GM12875 (cell line): Measurements from ENCODE around the gene APP.
"Not testable (repeated sequence)": the region's sequence is repeated elsewhere in the genome, so short reads cannot be mapped to it uniquely, and the experiment has no call there.

Experiments
- H3K4me3 ChIP-seq: one replicate; pipeline ENCODE4 v1.5.1; 2011; ENCODE audit warnings: low read depth, low read length, control low read depth
- TF ChIP-seq, protein P1 (sequence below): IDR thresholded peaks from 2 replicates; pipeline ENCODE4 v1.5.1; 2011; ENCODE audit warnings: low read depth, mild to moderate bottlenecking, control low read depth, inconsistent platforms, low read length, moderate library complexity, borderline replicate concordance; ENCODE audit not compliant: insufficient read depth

The APP gene

GRCh38 chr21:26140164-26140579 lies 30.4 kb downstream of the APP start:
- TF ChIP-seq, protein P1, sequence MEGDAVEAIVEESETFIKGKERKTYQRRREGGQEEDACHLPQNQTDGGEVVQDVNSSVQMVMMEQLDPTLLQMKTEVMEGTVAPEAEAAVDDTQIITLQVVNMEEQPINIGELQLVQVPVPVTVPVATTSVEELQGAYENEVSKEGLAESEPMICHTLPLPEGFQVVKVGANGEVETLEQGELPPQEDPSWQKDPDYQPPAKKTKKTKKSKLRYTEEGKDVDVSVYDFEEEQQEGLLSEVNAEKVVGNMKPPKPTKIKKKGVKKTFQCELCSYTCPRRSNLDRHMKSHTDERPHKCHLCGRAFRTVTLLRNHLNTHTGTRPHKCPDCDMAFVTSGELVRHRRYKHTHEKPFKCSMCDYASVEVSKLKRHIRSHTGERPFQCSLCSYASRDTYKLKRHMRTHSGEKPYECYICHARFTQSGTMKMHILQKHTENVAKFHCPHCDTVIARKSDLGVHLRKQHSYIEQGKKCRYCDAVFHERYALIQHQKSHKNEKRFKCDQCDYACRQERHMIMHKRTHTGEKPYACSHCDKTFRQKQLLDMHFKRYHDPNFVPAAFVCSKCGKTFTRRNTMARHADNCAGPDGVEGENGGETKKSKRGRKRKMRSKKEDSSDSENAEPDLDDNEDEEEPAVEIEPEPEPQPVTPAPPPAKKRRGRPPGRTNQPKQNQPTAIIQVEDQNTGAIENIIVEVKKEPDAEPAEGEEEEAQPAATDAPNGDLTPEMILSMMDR: no peak
- no peak overlapping the region for H3K4me3 ChIP-seq

DNA sequence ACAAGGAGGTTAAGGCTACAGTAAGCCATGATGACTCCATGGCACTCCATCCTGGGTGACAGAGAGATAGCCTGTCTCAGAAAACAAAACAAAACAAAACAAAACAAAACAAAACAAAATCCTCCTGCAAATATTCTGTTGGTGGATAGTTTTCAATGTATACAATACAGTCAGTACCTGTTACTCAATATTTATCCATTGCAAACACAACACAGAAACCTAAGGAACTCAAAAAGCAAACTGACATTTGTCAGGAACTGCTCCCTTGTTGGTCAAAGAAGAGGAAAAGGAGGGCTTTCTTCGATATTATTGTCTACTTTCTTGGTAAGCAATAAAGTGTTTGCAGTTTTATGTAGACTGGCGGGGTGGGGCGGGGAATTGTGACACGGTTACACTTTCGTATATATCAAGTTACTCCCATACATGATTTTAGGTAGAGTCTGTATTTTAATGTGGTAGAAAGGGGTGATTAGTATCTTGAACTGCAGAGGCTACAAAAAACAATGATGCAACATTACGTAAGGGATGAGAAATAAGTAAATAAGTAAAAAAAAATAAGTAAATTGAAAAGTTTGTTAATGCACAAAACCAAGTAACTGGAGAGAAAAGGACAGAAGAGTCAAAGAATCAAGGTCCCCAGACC lies 31.8 kb downstream of the APP start:
- H3K4me3 ChIP-seq: no peak overlapping the region
- TF ChIP-seq, protein P1: no peak

DNA sequence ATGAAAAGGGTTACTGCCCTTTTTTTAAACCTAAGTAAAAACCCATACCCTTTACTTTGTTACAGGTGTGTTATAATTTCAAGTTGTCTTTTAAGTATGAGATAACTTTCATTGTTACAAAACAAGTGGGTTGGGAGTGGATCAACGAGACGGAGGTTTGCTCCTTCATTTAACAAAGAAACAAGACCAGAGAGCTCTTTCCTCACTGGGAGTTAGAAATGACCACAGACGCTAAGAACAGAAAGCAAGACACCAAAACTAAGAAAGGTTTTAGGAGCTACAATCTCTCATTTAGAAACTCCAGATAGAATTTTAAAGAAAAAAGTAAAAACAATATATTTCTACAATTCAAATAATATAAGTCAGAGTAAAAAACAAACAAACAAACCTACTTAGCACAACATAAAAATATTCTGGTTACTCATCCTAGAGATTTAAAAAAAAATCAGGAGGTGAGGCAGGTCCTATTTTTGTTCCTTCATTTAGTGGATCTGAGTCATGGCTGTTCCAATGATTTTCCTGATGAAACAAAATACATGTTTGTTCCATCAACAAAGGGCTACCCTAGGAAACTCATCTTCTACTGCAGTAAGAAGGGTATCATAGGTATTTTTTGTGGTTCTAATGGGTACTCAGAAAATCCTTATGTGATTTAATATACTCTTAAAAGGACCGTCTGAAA lies 33.0 kb downstream of the APP start:
- H3K4me3 ChIP-seq: no peak overlapping the region
- TF ChIP-seq, protein P1: no peak

GRCh38 chr21:26136671-26137070 lies 33.9 kb downstream of the APP start:
- no peak overlapping the region for H3K4me3 ChIP-seq
- TF ChIP-seq, protein P1: no peak

DNA sequence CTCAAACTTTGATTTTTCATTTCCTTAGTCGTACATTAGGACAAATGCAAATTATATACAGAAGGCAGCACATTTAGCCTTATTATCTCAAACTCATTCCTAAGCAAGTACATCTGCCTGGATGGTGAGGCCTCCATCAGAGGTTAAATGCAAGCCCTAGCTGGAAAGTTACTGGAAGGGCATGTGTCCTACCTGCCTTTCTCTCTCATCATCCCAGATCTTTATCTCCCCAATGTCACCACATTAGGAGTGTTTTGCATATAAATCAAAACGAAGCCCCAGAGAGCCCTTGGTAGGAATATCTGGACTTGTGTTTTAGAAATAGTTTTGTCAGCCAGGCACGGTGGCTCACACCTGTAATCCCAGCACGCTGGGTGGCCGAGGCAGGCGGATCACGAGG lies 35.0 kb downstream of the APP start:
- no peak overlapping the region for H3K4me3 ChIP-seq
- TF ChIP-seq, protein P1: no peak

DNA sequence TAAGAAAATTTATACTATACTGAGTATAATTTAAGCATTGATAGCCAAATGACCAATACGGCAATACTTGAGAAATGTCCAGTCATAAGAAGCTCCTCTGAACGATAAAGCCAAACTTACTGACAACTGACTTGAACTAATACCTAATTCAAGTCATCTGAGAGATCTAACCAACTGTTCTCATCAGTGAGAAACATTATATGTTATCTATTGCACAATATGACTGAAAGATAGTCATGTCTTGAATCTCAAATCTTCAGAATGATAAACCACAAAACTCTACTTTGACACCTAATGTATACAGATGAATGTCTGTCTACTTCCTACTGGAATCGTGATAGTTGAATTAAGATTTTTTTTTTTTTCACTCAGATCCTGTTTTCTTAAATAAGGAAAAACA lies 39.0 kb downstream of the APP start:
- TF ChIP-seq, protein P1: no peak

GRCh38 chr21:26131053-26131452 lies 39.5 kb downstream of the APP start:
- not testable (repeated sequence) for H3K4me3 ChIP-seq

More for the DNA sequence above, 39.0 kb downstream of the APP start:
- no peak overlapping the region for H3K4me3 ChIP-seq
